K562 (cell line): ENCODE measurements around the gene TMPRSS6. TPM values are rescaled to one million over a fixed set of nuclear protein-coding genes. Genes with fewer than 3 reads are reported as not detected.

Source experiments
- ATAC-seq: fragments of 200-7000 bp; cut with Tn5 transposase; 3 replicates; pipeline ENCODE4 v1.9.1; 2020; ENCODE audit warnings: moderate library complexity
- BruUV-seq: library from RNA; stranded (reverse); fragments of 400-500 nt; replicated peaks from 2 replicates; lab custom pipeline; 2021; lab: Mats Ljungman, UMichigan
- CTCF ChIA-PET: fragments of 300-600 bp; formaldehyde crosslinking; extraction: SDS; loops from one replicate; lab custom pipeline; 2021; ENCODE audit warnings: low intra/inter-chr PET ratio; lab: Yijun Ruan, JAX
- POLR2A ChIA-PET: fragments of 300-600, 350-650 bp; sonication (Branson Sonifier 250); formaldehyde crosslinking; extraction: SDS; loops from one replicate; lab custom pipeline; 2021; ENCODE audit warnings: antibody characterized with exemption, inconsistent platforms; lab: Yijun Ruan, JAX
- DNase-seq, 4 experiments: peaks; one replicate each; pipeline versions ENCODE4 v3.0.0 to v3.0.0-alpha.2; 2011 to 2018; ENCODE audit warnings: low spot score in 3 of 4, mixed read lengths in 3 of 4; ENCODE audit errors: extremely low read depth in 1 of 4
- FAIRE-seq: peaks from 2 replicates; lab custom pipeline; 2011; peaks lifted over from hg19 to GRCh38; lab: Jason Lieb, UNC
- H2AFZ ChIP-seq: 2 replicates; pipeline ENCODE4 v1.6.0; 2011; ENCODE audit warnings: low read depth, low read length, control low read depth, inconsistent platforms
- H3K27ac ChIP-seq: fragments of 200-600 bp; 3 replicates; pipeline ENCODE4 v1.8.0; 2011; ENCODE audit warnings: low read depth, mild to moderate bottlenecking, control low read depth, inconsistent platforms, low read length, moderate library complexity, mixed read lengths; ENCODE audit errors: extremely low read depth
- H3K27me3 ChIP-seq, 2 experiments: fragments of 300-600 bp in 1 of 2; 2 replicates in 1 of 2; 3 replicates in 1 of 2; pipeline versions ENCODE4 v1.6.0 to v1.8.0; 2011; ENCODE audit warnings: inconsistent platforms in 2 of 2, low read length in 2 of 2, mild to moderate bottlenecking in 1 of 2, mixed read lengths in 1 of 2, moderate library complexity in 1 of 2; ENCODE audit not compliant: control insufficient read depth in 2 of 2, insufficient read depth in 2 of 2
- H3K36me3 ChIP-seq: fragments of 300-600 bp; 3 replicates; pipeline ENCODE4 v1.8.0; 2011; ENCODE audit warnings: mild to moderate bottlenecking, low read length, inconsistent platforms; ENCODE audit not compliant: control insufficient read depth, insufficient read depth
- H3K4me1 ChIP-seq, 2 experiments: fragments of 200-600 bp in 1 of 2; replicated peaks in 1 of 2; 2 replicates in 1 of 2; 3 replicates in 1 of 2; pipeline versions ENCODE4 v1.5.1 to v1.8.0; 2011; ENCODE audit warnings: inconsistent platforms in 2 of 2, low read length in 2 of 2, mild to moderate bottlenecking in 1 of 2, mixed read lengths in 1 of 2, moderate library complexity in 1 of 2; ENCODE audit not compliant: control insufficient read depth in 2 of 2, insufficient read depth in 2 of 2
- H3K4me2 ChIP-seq: 2 replicates; pipeline ENCODE4 v1.6.1; 2011; ENCODE audit warnings: low read length, control low read depth, inconsistent platforms, mixed read lengths; ENCODE audit not compliant: insufficient read depth
- H3K4me3 ChIP-seq: fragments of 200-600 bp; sonication (generic), shearing (Covaris generic); 2 replicates; pipeline ENCODE4 v1.5.1; 2016; ENCODE audit warnings: control low read depth, inconsistent platforms
- H3K79me2 ChIP-seq: fragments of 200-600 bp; 3 replicates; pipeline ENCODE4 v1.8.0; 2011; ENCODE audit warnings: low read length, inconsistent platforms; ENCODE audit not compliant: control insufficient read depth, insufficient read depth
- H3K9ac ChIP-seq, 2 experiments: 2 replicates each; pipeline versions ENCODE4 v1.6.0 to v1.6.1; 2011; ENCODE audit warnings: low read depth in 2 of 2, low read length in 2 of 2, control low read depth in 1 of 2, inconsistent platforms in 1 of 2, mild to moderate bottlenecking in 1 of 2, mixed read lengths in 1 of 2; ENCODE audit not compliant: insufficient read depth in 1 of 2
- H3K9me1 ChIP-seq: one replicate; pipeline ENCODE4 v1.6.0; 2011; ENCODE audit warnings: inconsistent platforms, mild to moderate bottlenecking, low read length, moderate library complexity; ENCODE audit not compliant: control insufficient read depth, insufficient read depth
- H3K9me3 ChIP-seq: replicated peaks from 2 replicates; pipeline ENCODE4 v1.5.1; 2011; ENCODE audit warnings: low read depth, low read length, inconsistent platforms; ENCODE audit not compliant: control insufficient read depth, insufficient read depth
- H4K20me1 ChIP-seq: replicated peaks from 2 replicates; pipeline ENCODE4 v1.6.1; 2011; ENCODE audit warnings: low read length, inconsistent platforms, mixed read lengths; ENCODE audit not compliant: control insufficient read depth, insufficient read depth
- BCOR ChIP-seq: fragments of 450-650 bp; IDR thresholded peaks from 2 replicates; pipeline ENCODE4 v1.6.1; 2016
- GTF2E2 ChIP-seq: fragments of 200-800 bp; sonication (Bioruptor generic); IDR thresholded peaks from 2 replicates; pipeline ENCODE4 v1.6.1; 2016; ENCODE audit warnings: missing genetic modification characterization, missing compliant biosample characterization
- LCOR ChIP-seq: sonication (generic); formaldehyde crosslinking; IDR thresholded peaks from 2 replicates; pipeline ENCODE4 v1.8.0; 2022; ENCODE audit warnings: mild to moderate bottlenecking, missing genetic modification reagents
- NFIC ChIP-seq: fragments of 450-650 bp; IDR thresholded peaks from 2 replicates; pipeline ENCODE4 v1.6.1; 2017; ENCODE audit warnings: mild to moderate bottlenecking, inconsistent platforms
- SMARCA5 ChIP-seq: fragments of 450-650 bp; IDR thresholded peaks from 2 replicates; pipeline ENCODE4 v1.6.1; 2016
- SPI1 ChIP-seq: IDR thresholded peaks from 2 replicates; pipeline ENCODE4 v1.6.1; 2011; ENCODE audit warnings: low read depth, low read length, control low read depth, borderline replicate concordance
- ZFP36 ChIP-seq: fragments of 150-350 bp; IDR thresholded peaks from 2 replicates; pipeline ENCODE4 v1.6.1; 2018; ENCODE audit warnings: low read length, low read depth; ENCODE audit not compliant: partially characterized antibody
- ZFPM2 ChIP-seq: fragments of 250-450 bp; sonication (Bioruptor Pico); IDR thresholded peaks from 2 replicates; pipeline ENCODE4 v1.5.1; 2022; ENCODE audit warnings: mild to moderate bottlenecking
- ZKSCAN1 ChIP-seq: fragments of 150-350 bp; IDR thresholded peaks from 2 replicates; pipeline ENCODE4 v1.6.1; 2016; ENCODE audit warnings: low read depth, low read length
- ZNF282 ChIP-seq: sonication (generic); formaldehyde crosslinking; IDR thresholded peaks from 2 replicates; pipeline ENCODE4 v1.8.1; 2023; ENCODE audit warnings: missing genetic modification reagents
- WGBS: fragments of 100-300 bp; shearing (Covaris generic); methylation state at CpG from one replicate; pipeline ENCODE4 v1.1.6; 2016; ENCODE audit warnings: low coverage, mixed read lengths; ENCODE audit not compliant: insufficient coverage; ENCODE audit errors: missing lambda C conversion rate; 5-methylcytosine and 5-hydroxymethylcytosine counted together
- in situ Hi-C: fragments of 300-500 bp; cut with MboI; formaldehyde crosslinking; loops from 4 replicates; pipeline ENCODE4 v1.15.0; 2018; ENCODE audit warnings: inconsistent platforms, mixed read lengths
- intact Hi-C: fragments of 100-400 bp; cut with micrococcal nuclease; formaldehyde crosslinking; loops from 2 replicates; pipeline ENCODE4 v1.14.2; 2022
- polyA plus RNA-seq, 8 experiments: library from polyadenylated mRNA; depleted of rRNA in 4 of 8; stranded (reverse) in 5 of 8; unstranded in 3 of 8; fragments of >200 nt; fragmentation: Nextera tagmentation in 2 of 8; fragmentation: Illumina TruSeq in 1 of 8; extraction: Ambion mirVana in 2 of 8; extraction: Trizol in 1 of 8; gene quantifications; 2 replicates each; pipeline versions ENCODE4 v1.2.1 to v1.2.3, GENCODE V29; 2011 to 2014; ENCODE audit warnings: inconsistent platforms in 1 of 8, missing spikeins in 1 of 8
- total RNA-seq, 7 experiments: library from RNA; depleted of rRNA in 6 of 7; stranded (reverse); fragments of >200 nt in 6 of 7; fragmentation: Illumina TruSeq in 2 of 7; extraction: Trizol in 2 of 7; gene quantifications; 2 replicates each; pipeline versions ENCODE4 v1.2.1 to v1.2.3, GENCODE V29; 2011 to 2021; ENCODE audit warnings: low replicate concordance in 1 of 7
- TF ChIP-seq, protein P1 (sequence below): sonication (generic); formaldehyde crosslinking; IDR thresholded peaks from 2 replicates; pipeline ENCODE4 v1.8.0; 2022; ENCODE audit warnings: mild to moderate bottlenecking, missing genetic modification reagents, borderline replicate concordance
- TF ChIP-seq, protein P2 (sequence below): fragments of 450-650 bp; conservative IDR thresholded peaks from 2 replicates; pipeline ENCODE4 v1.6.1; 2016; ENCODE audit warnings: missing genetic modification characterization, low read depth, mild to moderate bottlenecking, control low read depth, missing compliant biosample characterization

TMPRSS6 gene
- total and polyA plus RNA-seq, 9 of the 15 experiments (the other 6 are each of a cell fraction or from before 2014, with no cell fraction given): 0.03 TPM; not detected in 8

DNA sequence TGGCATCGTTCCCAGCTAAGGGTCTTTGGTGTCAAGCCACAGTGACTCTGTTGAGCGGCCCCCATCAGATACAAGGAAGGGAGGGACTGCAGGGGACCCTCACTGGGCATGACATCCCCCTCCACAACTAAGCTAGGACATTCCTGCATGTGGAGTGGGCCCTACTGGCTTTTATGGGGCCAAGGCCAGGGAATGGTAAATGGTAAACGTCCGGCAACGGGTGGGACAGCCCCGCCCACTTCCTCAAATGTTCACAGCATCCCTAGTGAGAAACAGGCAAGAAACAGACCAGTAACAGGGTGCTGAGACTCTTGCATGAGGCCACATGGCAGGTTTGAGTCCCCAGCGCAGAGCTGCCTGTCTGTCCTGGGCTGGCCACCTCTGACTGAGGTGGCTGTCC, 4.4 kb downstream of the TMPRSS6 start:
- no peak overlapping the region for H3K9ac ChIP-seq
- H3K27ac ChIP-seq: no peak overlapping the region
- 0% methylated on average over 1 of the region's 7 CpGs for WGBS
- intact Hi-C loops: no loop called here
- H3K9me3 ChIP-seq: no peaks in the 10 kb centered on the region
- ChIA-PET CTCF (no interaction called here), POLR2A (no interaction called here)
- no peak for DNase-seq
- H3K4me2 ChIP-seq: no peak overlapping the region
- no peaks in the 10 kb centered on the region for H3K4me1 ChIP-seq
- no peak for FAIRE-seq
- 0 out of 2 replicates have a peak, but pooled peaks have one; percentile 7 for TF ChIP-seq NFIC
- TF ChIP-seq ZFPM2 (CRISPR knock-in tag): no peak
- peak; percentile 70; the same call in 1 of the 2 replicates for TF ChIP-seq SPI1
- TF ChIP-seq, all 486 proteins: peak for 2
- Histone ChIP-seq H3K9me1 (no peaks in the 10 kb centered on the region), H2AFZ (no peak overlapping the region), H3K36me3 (no peaks in the 10 kb centered on the region), H3K79me2 (no peaks in the 10 kb centered on the region), H3K27me3 (peaks cover 2 to 39% of the 10 kb centered on the region in 2 experiments; a peak in 3 of 5 replicates), H4K20me1 (0 out of 2 replicates have a peak, but pooled peaks cover 3% of the 10 kb centered on the region), H3K4me3 (no peak overlapping the region)
- ATAC-seq: no peak
- in situ Hi-C loops: no loop called here
- BruUV-seq: no TSS peak

DNA sequence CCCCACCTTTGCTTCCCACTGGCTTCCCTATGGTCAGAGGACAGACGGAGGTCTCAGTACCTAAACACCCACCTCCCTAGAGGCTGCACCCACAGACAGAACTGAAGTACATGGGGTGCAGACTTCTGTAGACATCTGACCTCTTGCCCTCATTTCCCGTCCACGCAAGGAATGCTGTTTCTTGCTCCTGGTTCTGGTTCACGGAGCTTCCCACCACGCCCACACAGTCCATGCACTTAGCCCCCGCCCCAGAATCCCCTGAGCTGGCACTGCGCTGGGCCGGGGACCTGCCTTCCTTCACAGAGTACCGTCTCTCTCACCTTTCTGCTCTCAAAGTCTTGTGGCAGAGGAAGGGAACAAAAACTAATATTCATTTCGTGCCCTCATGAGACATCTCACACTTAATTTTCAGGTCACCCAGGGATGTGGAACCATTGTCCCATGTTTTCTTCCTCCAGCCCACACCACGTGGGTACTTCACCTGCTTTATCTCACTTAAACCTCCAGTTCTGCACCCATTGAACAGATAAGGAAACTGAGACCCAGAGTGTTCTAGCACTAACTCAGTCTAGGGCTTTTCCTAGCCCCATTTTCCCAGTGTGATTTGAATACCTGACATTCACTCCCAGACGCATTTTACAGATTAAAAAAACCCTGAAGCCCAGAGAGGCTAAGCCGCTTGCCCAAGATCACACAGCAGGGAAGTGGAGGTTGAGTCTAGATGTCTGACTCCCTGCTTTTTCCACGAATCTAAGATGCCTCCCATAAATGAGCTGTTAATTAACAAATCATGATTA, 5.7 kb downstream of the TMPRSS6 start:
- no peak for ATAC-seq
- H3K79me2 ChIP-seq: no peaks in the 10 kb centered on the region
- no peaks in the 10 kb centered on the region for H3K9me1 ChIP-seq
- peaks cover 4% of the 10 kb centered on the region; the same call in 1 of the 2 replicates for H4K20me1 ChIP-seq
- intact Hi-C loops: no loop called here
- CTCF ChIA-PET: no interaction called here
- H2AFZ ChIP-seq: no peak overlapping the region
- 0% methylated on average over 11 of the region's 14 CpGs for WGBS
- FAIRE-seq: no peak
- H3K4me3 ChIP-seq: no peak overlapping the region
- no peak for DNase-seq
- H3K36me3 ChIP-seq: no peaks in the 10 kb centered on the region
- BruUV-seq: no TSS peak
- peaks cover 3 to 42% of the 10 kb centered on the region in 2 experiments; a peak in 3 of 5 replicates for H3K27me3 ChIP-seq
- H3K4me2 ChIP-seq: no peak overlapping the region
- no peaks in the 10 kb centered on the region for H3K9me3 ChIP-seq
- H3K4me1 ChIP-seq: no peaks in the 10 kb centered on the region
- POLR2A ChIA-PET: interaction anchor here (0.7 kb wide), 1 partner anchor 17 kb away, joined by 3 read pairs; no protein-coding TSS in a partner anchor
- no peak overlapping the region for H3K27ac ChIP-seq
- in situ Hi-C loops: no loop called here
- H3K9ac ChIP-seq: no peak overlapping the region
- TF ChIP-seq GTF2E2 (tag): no peak
- no peak for TF ChIP-seq ZNF282
- TF ChIP-seq BCOR: peak; percentile 84
- no peak for TF ChIP-seq ZKSCAN1
- peak; percentile 60; the same call in 1 of the 2 replicates for TF ChIP-seq SMARCA5
- TF ChIP-seq, protein P1, sequence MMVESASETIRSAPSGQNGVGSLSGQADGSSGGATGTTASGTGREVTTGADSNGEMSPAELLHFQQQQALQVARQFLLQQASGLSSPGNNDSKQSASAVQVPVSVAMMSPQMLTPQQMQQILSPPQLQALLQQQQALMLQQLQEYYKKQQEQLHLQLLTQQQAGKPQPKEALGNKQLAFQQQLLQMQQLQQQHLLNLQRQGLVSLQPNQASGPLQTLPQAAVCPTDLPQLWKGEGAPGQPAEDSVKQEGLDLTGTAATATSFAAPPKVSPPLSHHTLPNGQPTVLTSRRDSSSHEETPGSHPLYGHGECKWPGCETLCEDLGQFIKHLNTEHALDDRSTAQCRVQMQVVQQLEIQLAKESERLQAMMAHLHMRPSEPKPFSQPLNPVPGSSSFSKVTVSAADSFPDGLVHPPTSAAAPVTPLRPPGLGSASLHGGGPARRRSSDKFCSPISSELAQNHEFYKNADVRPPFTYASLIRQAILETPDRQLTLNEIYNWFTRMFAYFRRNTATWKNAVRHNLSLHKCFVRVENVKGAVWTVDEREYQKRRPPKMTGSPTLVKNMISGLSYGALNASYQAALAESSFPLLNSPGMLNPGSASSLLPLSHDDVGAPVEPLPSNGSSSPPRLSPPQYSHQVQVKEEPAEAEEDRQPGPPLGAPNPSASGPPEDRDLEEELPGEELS (CRISPR knock-in tag): no peak
- TF ChIP-seq, protein P2, sequence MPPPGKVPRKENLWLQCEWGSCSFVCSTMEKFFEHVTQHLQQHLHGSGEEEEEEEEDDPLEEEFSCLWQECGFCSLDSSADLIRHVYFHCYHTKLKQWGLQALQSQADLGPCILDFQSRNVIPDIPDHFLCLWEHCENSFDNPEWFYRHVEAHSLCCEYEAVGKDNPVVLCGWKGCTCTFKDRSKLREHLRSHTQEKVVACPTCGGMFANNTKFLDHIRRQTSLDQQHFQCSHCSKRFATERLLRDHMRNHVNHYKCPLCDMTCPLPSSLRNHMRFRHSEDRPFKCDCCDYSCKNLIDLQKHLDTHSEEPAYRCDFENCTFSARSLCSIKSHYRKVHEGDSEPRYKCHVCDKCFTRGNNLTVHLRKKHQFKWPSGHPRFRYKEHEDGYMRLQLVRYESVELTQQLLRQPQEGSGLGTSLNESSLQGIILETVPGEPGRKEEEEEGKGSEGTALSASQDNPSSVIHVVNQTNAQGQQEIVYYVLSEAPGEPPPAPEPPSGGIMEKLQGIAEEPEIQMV: no peak
- TF ChIP-seq ZFP36: peak; percentile 59
- TF ChIP-seq LCOR (CRISPR knock-in tag): no peak
